IMR-90 (cell line): ENCODE data around the gene ANKRD27.

Source experiments
- POLR2A ChIP-seq: IDR thresholded peaks from 2 replicates; pipeline ENCODE4 v1.6.1; 2012; ENCODE audit warnings: mild to moderate bottlenecking, low read depth, low read length
- TF ChIP-seq, protein P1 (sequence below): conservative IDR thresholded peaks from 2 replicates; pipeline ENCODE4 v1.5.1; 2012; ENCODE audit warnings: mild to moderate bottlenecking, low read depth, low read length, improper control_type of control experiment

DNA sequence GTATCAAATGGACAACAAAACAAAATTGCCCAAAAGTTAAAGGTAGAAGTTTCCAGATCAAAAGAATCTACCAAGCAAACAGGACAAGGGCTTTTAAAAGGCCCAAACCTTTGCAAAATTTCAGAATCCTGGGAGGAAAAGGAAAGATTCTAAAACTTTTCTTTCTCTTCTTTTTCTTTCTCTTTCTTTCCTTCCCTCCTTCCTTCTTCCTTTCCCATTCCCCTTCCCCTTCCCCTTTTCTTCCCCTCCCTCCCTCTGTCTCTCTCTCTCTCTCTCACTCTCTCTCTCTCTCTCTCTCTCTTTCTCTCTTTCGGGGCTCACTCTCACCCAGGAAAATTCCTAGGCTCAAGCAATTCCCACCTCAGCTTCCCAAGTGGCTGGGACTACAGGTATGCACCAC lies 98.2 kb downstream of the ANKRD27 start:
- TF ChIP-seq, protein P1, sequence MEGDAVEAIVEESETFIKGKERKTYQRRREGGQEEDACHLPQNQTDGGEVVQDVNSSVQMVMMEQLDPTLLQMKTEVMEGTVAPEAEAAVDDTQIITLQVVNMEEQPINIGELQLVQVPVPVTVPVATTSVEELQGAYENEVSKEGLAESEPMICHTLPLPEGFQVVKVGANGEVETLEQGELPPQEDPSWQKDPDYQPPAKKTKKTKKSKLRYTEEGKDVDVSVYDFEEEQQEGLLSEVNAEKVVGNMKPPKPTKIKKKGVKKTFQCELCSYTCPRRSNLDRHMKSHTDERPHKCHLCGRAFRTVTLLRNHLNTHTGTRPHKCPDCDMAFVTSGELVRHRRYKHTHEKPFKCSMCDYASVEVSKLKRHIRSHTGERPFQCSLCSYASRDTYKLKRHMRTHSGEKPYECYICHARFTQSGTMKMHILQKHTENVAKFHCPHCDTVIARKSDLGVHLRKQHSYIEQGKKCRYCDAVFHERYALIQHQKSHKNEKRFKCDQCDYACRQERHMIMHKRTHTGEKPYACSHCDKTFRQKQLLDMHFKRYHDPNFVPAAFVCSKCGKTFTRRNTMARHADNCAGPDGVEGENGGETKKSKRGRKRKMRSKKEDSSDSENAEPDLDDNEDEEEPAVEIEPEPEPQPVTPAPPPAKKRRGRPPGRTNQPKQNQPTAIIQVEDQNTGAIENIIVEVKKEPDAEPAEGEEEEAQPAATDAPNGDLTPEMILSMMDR = no peak
- no peak for TF ChIP-seq POLR2A
